Measurements from ENCODE around the gene BIRC5. TPM values are rescaled to one million over a fixed set of nuclear protein-coding genes. Genes with fewer than 3 reads are reported as not detected.
A peak's percentile ranks its signal among the peaks of the same experiment; 100 is the strongest.

The BIRC5 gene
- total and polyA plus RNA-seq, 2 experiments from 2014 or later = 17.7 to 65.2 TPM

DNA sequence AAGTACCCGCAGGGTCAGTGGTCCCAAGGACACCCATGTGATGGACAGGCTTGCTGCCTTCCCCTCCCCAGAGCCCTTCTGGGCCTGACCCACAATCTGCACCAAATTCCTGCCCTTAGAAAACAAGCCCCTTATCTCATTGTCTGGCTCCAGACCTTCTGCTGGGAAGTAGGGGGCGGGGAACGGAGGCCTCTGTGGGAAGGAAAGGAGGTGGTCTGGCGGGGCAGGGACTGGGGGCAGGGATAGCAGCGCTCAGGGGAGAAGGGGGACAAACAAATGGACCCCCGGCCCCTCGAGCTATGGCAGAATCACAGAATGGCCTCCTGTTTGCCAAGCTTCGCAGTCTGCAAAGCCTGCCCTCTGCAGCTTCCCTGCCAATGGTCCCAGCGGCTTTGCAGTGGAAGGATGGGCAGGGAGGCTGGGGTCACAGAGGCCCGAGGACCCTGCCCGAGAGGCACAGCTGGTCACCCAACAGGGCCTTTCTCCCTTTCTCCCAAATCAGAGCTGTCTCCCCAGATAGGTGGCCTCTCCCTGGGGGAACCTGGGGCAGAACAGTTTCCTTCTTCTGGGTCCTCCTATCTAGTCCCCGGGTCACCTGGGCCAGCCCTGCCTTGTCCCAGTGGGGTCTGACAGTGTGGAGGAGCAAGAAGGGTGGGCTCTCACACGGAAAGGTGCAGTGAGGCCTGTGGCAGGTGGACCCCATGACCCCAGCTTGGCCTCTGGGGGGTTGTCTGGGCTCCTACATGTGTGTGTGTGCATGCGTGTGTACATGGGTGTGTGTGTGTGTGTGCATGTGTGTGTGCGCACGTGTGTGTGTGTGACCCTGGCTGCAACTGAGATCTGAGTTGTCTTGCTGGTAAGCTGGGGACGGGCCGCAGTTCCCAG, 42.9 kb downstream of the BIRC5 start:
- peaks cover 60% of the 10 kb centered on the region for H3K4me1 ChIP-seq (ENCODE audit: low read depth)
- DNase-seq (ENCODE audit: low read depth in 1 of 2, low spot score in 1 of 2) = peak; percentile 71 to 89
- no peaks in the 10 kb centered on the region for H3K9me3 ChIP-seq (ENCODE audit: low read depth)
- TF ChIP-seq, protein P1, sequence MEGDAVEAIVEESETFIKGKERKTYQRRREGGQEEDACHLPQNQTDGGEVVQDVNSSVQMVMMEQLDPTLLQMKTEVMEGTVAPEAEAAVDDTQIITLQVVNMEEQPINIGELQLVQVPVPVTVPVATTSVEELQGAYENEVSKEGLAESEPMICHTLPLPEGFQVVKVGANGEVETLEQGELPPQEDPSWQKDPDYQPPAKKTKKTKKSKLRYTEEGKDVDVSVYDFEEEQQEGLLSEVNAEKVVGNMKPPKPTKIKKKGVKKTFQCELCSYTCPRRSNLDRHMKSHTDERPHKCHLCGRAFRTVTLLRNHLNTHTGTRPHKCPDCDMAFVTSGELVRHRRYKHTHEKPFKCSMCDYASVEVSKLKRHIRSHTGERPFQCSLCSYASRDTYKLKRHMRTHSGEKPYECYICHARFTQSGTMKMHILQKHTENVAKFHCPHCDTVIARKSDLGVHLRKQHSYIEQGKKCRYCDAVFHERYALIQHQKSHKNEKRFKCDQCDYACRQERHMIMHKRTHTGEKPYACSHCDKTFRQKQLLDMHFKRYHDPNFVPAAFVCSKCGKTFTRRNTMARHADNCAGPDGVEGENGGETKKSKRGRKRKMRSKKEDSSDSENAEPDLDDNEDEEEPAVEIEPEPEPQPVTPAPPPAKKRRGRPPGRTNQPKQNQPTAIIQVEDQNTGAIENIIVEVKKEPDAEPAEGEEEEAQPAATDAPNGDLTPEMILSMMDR (IDR thresholded peaks at IDR 0.05; ENCODE audit: low read depth, low read length) = no peak
- no peaks in the 10 kb centered on the region for H3K27me3 ChIP-seq
- peak overlapping the region; percentile 98 for H3K27ac ChIP-seq
- H3K36me3 ChIP-seq = no peaks in the 10 kb centered on the region
- no peak overlapping the region for H3K4me3 ChIP-seq

DNA sequence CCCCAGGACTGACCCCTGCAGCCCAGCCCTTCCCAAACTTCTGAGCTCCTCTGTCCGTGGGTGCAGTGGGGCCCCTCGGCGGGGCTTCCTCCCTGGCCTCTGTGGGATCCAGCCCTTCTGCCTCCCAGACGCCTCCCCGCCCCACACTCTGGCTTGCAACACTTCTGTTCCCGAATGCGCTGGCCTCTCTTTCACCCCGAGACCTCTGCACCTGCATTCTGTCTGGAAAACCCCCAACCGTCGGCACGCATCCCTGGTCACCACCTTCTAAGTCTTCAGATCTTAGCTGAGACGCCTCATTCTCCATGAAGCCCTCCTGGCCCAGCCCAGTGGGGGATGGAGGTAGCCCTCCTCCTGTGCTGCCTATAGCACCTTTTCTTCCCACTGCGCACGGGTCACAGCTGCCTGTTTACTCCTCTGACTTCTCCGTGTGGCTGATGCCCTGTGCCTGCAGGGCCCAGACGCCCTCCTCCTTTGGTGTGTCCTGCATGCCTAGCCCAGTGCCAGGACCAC, 43.8 kb downstream of the BIRC5 start:
- Histone ChIP-seq H3K4me1 (ENCODE audit: low read depth) (peaks cover 59% of the 10 kb centered on the region), H3K9me3 (ENCODE audit: low read depth) (no peaks in the 10 kb centered on the region), H3K27me3 (no peaks in the 10 kb centered on the region), H3K36me3 (no peaks in the 10 kb centered on the region), H3K4me3 (no peak overlapping the region), H3K27ac (peak overlapping the region; percentile 98)
- peak in 1 of 2 donors; percentile 81 for DNase-seq (ENCODE audit: low read depth in 1 of 2, low spot score in 1 of 2)
- TF ChIP-seq, protein P1 (IDR thresholded peaks at IDR 0.05; ENCODE audit: low read depth, low read length) = no peak

DNA sequence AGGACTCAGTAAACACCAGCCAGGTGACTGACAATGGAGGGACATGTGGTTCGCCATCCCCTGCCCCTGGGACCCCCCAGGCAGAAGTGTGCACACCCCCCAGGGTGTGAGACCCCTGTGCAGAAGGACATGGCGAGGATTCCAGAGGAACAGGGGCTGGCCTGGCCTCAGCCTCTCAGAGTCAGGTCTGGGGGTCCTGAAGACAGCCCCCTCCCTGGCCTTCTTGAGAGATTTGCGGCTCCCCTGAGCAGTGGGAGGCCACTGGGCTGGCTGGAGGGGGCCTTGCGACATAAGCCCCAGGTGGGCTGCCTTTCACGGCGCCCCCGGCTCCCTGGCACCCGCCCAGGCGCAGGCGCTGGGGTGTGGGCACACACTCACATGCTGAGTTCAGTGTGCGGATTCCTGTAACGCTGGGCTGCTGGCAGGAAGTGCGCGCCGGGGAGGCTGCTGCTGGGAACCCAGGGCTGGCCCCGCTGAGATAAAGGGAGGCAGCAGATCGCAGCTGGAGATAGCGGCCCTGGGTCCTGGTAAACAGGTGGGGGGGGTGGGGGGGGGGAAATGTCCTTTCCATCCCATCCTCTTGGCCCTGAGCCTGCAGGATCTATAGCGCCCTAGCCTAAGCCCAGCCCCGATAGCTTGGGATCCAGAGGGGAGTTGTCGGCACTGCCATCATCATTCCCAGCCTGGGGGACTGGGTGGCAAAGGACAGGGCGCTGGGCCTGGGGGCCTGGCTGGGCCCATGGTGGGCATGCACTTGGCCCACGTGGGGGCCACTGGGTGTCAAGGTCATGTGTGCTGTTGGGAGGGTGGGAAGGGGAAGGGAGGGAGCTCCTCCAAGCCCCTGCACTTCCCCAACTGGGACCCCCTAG, 44.5 kb downstream of the BIRC5 start:
- DNase-seq (ENCODE audit: low read depth in 1 of 2, low spot score in 1 of 2) = peak in 1 of 2 donors; percentile 77
- Histone ChIP-seq H3K27me3 (no peaks in the 10 kb centered on the region), H3K36me3 (no peaks in the 10 kb centered on the region), H3K27ac (peak overlapping the region; percentile 98), H3K4me3 (no peak overlapping the region), H3K4me1 (ENCODE audit: low read depth) (peaks cover 56% of the 10 kb centered on the region), H3K9me3 (ENCODE audit: low read depth) (no peaks in the 10 kb centered on the region)
- TF ChIP-seq, protein P1 (IDR thresholded peaks at IDR 0.05; ENCODE audit: low read depth, low read length) = no peak

DNA sequence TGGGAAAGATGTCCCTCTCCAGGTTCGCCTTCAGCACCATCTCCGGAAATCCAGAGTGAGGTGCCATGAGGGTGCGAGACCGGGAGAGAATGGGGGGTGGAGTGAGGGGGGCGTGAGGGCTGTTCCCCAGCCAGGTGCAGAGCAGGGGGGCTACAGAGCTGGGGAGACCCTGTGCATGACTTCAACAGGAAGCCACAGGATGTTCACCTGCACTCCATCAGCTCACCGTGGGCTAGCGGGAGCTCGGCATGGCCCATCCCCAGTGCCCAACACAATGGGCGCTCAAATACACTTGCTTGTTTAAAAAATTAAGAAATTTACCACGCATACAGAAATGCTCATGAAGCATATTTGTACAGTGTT, 45.1 kb downstream of the BIRC5 start:
- no peak for DNase-seq (ENCODE audit: low read depth in 1 of 2, low spot score in 1 of 2)
- H3K27ac ChIP-seq = peak overlapping the region; percentile 98
- H3K4me3 ChIP-seq = no peak overlapping the region
- H3K4me1 ChIP-seq (ENCODE audit: low read depth) = peaks cover 54% of the 10 kb centered on the region
- H3K36me3 ChIP-seq = no peaks in the 10 kb centered on the region
- TF ChIP-seq, protein P1 (IDR thresholded peaks at IDR 0.05; ENCODE audit: low read depth, low read length) = no peak
- no peaks in the 10 kb centered on the region for H3K9me3 ChIP-seq (ENCODE audit: low read depth)
- no peaks in the 10 kb centered on the region for H3K27me3 ChIP-seq

DNA sequence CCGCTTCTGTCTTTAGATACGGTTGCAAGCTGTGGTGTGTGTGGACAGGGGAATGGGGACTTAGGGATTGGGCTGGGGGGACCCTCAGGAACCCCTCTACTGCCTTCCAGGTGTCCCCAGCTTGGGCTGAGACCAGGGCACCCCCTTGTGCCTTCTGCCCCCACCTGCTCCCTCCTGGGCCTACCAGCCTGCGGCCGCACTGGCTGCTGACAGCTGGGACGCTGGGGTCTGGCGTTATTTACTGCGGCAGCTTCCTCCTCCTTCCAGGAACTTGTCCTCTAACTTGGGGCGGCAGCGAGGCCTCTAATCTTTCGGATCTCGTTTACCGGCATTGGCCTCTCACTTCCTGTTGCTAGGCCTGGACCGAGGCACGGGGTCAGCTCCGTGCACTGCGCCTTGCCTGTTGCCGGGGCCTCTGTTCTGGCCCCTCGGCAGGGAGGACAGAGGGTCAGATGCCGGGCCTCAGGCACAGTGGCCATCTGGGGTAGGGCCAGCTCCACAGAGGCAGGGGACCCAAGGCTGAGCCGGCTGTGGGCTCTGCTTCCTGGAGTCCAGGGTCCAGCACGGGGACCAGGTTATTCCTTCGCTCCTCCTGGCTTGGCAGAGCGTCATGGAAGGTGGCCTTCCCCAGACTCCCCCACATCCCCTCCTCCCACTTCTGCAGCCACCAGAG, 49.1 kb downstream of the BIRC5 start:
- Histone ChIP-seq H3K36me3 (no peaks in the 10 kb centered on the region), H3K9me3 (ENCODE audit: low read depth) (no peaks in the 10 kb centered on the region), H3K4me1 (ENCODE audit: low read depth) (peaks cover 40% of the 10 kb centered on the region), H3K27me3 (no peaks in the 10 kb centered on the region), H3K27ac (peak overlapping the region; percentile 76), H3K4me3 (no peak overlapping the region)
- TF ChIP-seq, protein P1 (IDR thresholded peaks at IDR 0.05; ENCODE audit: low read depth, low read length) = no peak
- DNase-seq (ENCODE audit: low read depth in 1 of 2, low spot score in 1 of 2) = peak in 1 of 2 donors; percentile 50
